Measurements from ENCODE around the gene SEMA4A. TPM values are rescaled to one million over a fixed set of nuclear protein-coding genes. Genes with fewer than 3 reads are reported as not detected.
"Not testable (repeated sequence)": the region's sequence is repeated elsewhere in the genome, so short reads cannot be mapped to it uniquely, and the experiment has no call there.

SEMA4A gene
- polyA plus RNA-seq (ENCODE audit: insufficient read length) = 19.7 TPM
- long read RNA-seq, donor 1, partial matches to known transcripts = 0 of 1 reads
- long read RNA-seq, donor 1, other reads (novel, unspliced or antisense) = 0 of 1 reads
- long read RNA-seq, donor 2, partial matches to known transcripts = 0 of 3 reads
- long read RNA-seq, donor 2, other reads (novel, unspliced or antisense) = 0 of 3 reads
- long read RNA-seq, donor 3 = 0 reads
- long read RNA-seq, donor 4 = 0 reads
- long read RNA-seq, donor 5, partial matches to known transcripts = 7 of 8 reads
- long read RNA-seq, donor 5, other reads (novel, unspliced or antisense) = 0 of 8 reads
- long read RNA-seq, donor 6 = 0 reads
- long read RNA-seq, donor 7, partial matches to known transcripts = 0 of 1 reads
- long read RNA-seq, donor 7, other reads (novel, unspliced or antisense) = 0 of 1 reads
- long read RNA-seq, donor 8, partial matches to known transcripts = 0 of 1 reads
- long read RNA-seq, donor 8, other reads (novel, unspliced or antisense) = 0 of 1 reads

GRCh38 chr1:156153362-156153761 lies at the start of gene SEMA4A:
Gene SEMA4A (plus strand): TSS chr1:156153585. CDS start chr1:156154579, 994 bp downstream.
- DNase-seq = peak; percentile 60

GRCh38 chr1:156104065-156104810 lies 49.1 kb upstream of the SEMA4A start:
- peak; percentile 71 for DNase-seq

GRCh38 chr1:156104861-156105832 lies 48.2 kb upstream of the SEMA4A start:
- no peak for DNase-seq

- DNase-seq = no peak
Measured at GRCh38 chr1:156106624-156107488, 46.5 kb upstream of the SEMA4A start.

GRCh38 chr1:156108057-156108456 lies 45.3 kb upstream of the SEMA4A start:
- no peak for DNase-seq

- DNase-seq = no peak
Measured at GRCh38 chr1:156108664-156109241, 44.6 kb upstream of the SEMA4A start.

- DNase-seq = no peak
Measured at GRCh38 chr1:156110252-156110651, 43.1 kb upstream of the SEMA4A start.

- no peak for DNase-seq
Measured at GRCh38 chr1:156111355-156111962, 41.9 kb upstream of the SEMA4A start.

GRCh38 chr1:156112276-156113137 lies 40.9 kb upstream of the SEMA4A start:
- DNase-seq = no peak

GRCh38 chr1:156113282-156113950 lies 40.0 kb upstream of the SEMA4A start:
- DNase-seq = no peak

GRCh38 chr1:156114101-156114918 lies 39.1 kb upstream of the SEMA4A start, which contains the start of gene LMNA:
Gene LMNA (plus strand): TSS chr1:156114711. CDS start chr1:156114919, 208 bp downstream.
- peak; percentile 68 for DNase-seq

- no peak for DNase-seq
Measured at GRCh38 chr1:156114919-156115513, 38.4 kb upstream of the SEMA4A start.

- peak; percentile 67 for DNase-seq
Measured at GRCh38 chr1:156115514-156116374, 37.6 kb upstream of the SEMA4A start.

GRCh38 chr1:156116731-156117130 lies 36.7 kb upstream of the SEMA4A start:
- DNase-seq = not testable (repeated sequence)

GRCh38 chr1:156117414-156118176 lies 35.8 kb upstream of the SEMA4A start:
- no peak for DNase-seq
